ENCODE results near the gene FTL. TPM values are rescaled to one million over a fixed set of nuclear protein-coding genes. Genes with fewer than 3 reads are reported as not detected.
A peak's percentile ranks its signal among the peaks of the same experiment; 100 is the strongest.

Gene FTL
- total RNA-seq, 1 experiment from 2014 or later: 2,963 TPM

DNA sequence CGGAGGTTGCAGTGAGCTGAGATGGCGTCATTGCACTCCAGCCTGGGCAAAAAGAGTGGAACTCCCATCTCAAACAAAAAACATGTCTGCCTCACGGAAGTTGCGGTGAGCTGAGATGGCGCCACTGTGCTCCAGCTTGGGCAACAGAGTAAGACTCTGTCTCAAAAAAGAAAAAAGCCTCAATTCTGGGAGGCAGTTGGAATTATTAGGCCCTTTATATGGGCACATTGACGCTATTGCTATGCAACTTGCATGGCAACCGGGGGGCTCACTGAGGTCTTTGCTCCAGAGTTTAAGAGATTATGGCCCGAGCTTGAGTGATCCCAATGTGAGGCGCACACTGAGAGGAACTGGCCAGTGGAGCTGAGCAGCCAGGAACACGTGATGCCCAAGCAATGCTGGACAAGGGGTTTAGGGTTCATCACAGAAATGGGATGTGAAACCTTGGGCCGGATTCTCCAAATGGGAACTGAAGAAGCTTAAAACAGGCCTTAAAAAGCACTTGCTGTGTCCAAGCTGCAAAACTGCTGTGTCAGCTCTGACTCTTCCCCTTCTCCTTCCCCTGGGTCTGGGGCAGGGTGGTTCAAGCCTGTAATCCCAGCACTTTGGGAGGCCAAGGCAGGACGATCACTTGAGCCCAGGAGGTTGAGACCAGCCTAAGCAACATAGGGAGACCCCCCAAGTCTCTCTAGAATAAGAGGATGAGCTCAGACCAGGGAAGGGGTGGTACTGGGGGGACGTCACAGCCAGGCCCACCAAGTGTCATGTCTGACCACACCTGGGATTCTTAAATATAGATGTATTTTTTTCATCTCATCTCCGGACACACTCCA lies 2.5 kb downstream of the FTL start:
- H3K4me1 ChIP-seq: peaks cover 13% of the 10 kb centered on the region
- no peak overlapping the region for H3K4me3 ChIP-seq (ENCODE audit: low read depth, low read length)
- H3K27me3 ChIP-seq (replicated peaks; ENCODE audit: control insufficient read depth, insufficient read depth, low read length): no peaks in the 10 kb centered on the region
- Mint-ChIP-seq H3K4me3 (ENCODE audit: unreplicated experiment) (peak overlapping the region; percentile 96), H3K27ac (ENCODE audit: unreplicated experiment) (peak overlapping the region; percentile 96), H3K27me3 (ENCODE audit: insufficient read depth, unreplicated experiment) (no peaks in the 10 kb centered on the region), H3K4me1 (ENCODE audit: low read depth, unreplicated experiment) (peaks cover 23% of the 10 kb centered on the region), H3K9me3 (ENCODE audit: unreplicated experiment) (no peaks in the 10 kb centered on the region), H3K36me3 (ENCODE audit: insufficient read depth, unreplicated experiment) (peaks cover 95% of the 10 kb centered on the region)
- peaks cover 13% of the 10 kb centered on the region for H3K36me3 ChIP-seq (ENCODE audit: control insufficient read depth, insufficient read depth, low read length)
- TF ChIP-seq, protein P1, sequence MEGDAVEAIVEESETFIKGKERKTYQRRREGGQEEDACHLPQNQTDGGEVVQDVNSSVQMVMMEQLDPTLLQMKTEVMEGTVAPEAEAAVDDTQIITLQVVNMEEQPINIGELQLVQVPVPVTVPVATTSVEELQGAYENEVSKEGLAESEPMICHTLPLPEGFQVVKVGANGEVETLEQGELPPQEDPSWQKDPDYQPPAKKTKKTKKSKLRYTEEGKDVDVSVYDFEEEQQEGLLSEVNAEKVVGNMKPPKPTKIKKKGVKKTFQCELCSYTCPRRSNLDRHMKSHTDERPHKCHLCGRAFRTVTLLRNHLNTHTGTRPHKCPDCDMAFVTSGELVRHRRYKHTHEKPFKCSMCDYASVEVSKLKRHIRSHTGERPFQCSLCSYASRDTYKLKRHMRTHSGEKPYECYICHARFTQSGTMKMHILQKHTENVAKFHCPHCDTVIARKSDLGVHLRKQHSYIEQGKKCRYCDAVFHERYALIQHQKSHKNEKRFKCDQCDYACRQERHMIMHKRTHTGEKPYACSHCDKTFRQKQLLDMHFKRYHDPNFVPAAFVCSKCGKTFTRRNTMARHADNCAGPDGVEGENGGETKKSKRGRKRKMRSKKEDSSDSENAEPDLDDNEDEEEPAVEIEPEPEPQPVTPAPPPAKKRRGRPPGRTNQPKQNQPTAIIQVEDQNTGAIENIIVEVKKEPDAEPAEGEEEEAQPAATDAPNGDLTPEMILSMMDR (IDR thresholded peaks at IDR 0.05; ENCODE audit: insufficient read depth in 1 of 2, low read depth in 1 of 2, low read length in 1 of 2, severe bottlenecking in 1 of 2, unreplicated experiment in 1 of 2): no peak
- BruUV-seq (replicated peaks): no TSS peak
- H3K9me3 ChIP-seq: 0 out of 2 replicates have a peak, but pooled peaks cover 3% of the 10 kb centered on the region
- POLR2A ChIA-PET: interaction anchor here (0.5 to 2.5 kb wide), 9 partner anchors 10 to 180 kb away, joined by 3 to 16 read pairs (median 3); partner anchors contain the start of genes BAX, GYS1, NUCB1 and PPP1R15A
- intact Hi-C loops (cut with micrococcal nuclease; ENCODE audit: unreplicated experiment): no loop called here
- CTCF ChIA-PET: interaction anchor here (1.0 to 2.1 kb wide), 3 partner anchors 26 to 172 kb away, joined by 3 to 8 read pairs (median 4); partner anchors contain the start of genes GYS1 and RUVBL2
- DNase-seq: peak; percentile 39 to 63

DNA sequence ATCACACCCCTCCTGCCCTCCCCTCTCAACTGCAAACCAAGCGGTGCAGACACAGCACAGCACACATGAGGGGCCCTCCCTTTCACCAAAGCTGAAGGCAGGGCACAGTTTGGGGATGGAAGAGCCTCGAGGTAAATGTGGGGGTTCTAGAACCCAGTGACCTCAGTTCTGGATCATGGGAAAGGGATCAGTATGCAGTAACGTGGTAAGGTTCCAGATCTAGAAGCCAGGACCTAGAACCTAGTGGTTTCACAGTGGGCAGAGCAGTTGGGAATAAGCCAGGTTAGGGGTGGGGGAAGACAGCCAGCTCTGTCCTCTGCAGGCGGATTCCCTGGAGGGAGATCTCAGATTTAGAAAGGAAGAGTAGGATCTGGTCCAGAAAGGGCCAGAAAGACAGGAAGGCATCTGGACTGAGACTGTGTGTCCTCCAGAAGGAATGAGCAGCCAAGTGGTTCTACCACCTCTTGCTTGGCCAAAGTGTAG lies 3.1 kb downstream of the FTL start:
- Mint-ChIP-seq H3K9me3 (ENCODE audit: unreplicated experiment) (no peaks in the 10 kb centered on the region), H3K4me1 (ENCODE audit: low read depth, unreplicated experiment) (peaks cover 17% of the 10 kb centered on the region), H3K36me3 (ENCODE audit: insufficient read depth, unreplicated experiment) (peaks cover 88% of the 10 kb centered on the region), H3K27ac (ENCODE audit: unreplicated experiment) (no peak overlapping the region), H3K27me3 (ENCODE audit: insufficient read depth, unreplicated experiment) (no peaks in the 10 kb centered on the region), H3K4me3 (ENCODE audit: unreplicated experiment) (peak overlapping the region; percentile 96)
- no peak overlapping the region for H3K4me3 ChIP-seq (ENCODE audit: low read depth, low read length)
- BruUV-seq (replicated peaks): no TSS peak
- ChIA-PET CTCF (interaction anchor here (1.0 to 2.1 kb wide), 2 partner anchors 25 to 173 kb away, joined by 4 to 8 read pairs; partner anchors contain the start of genes GYS1 and RUVBL2), POLR2A (interaction anchor here (0.9 to 2.5 kb wide), 4 partner anchors 14 to 96 kb away, joined by 3 to 16 read pairs (median 4); partner anchors contain the start of genes BAX, GYS1, PPP1R15A and RUVBL2)
- peaks cover 12% of the 10 kb centered on the region for H3K4me1 ChIP-seq
- peak in 1 of 2 experiments; percentile 41 for DNase-seq
- intact Hi-C loops (cut with micrococcal nuclease; ENCODE audit: unreplicated experiment): no loop called here
- peaks cover 13% of the 10 kb centered on the region for H3K36me3 ChIP-seq (ENCODE audit: control insufficient read depth, insufficient read depth, low read length)
- TF ChIP-seq, protein P1 (IDR thresholded peaks at IDR 0.05; ENCODE audit: insufficient read depth in 1 of 2, low read depth in 1 of 2, low read length in 1 of 2, severe bottlenecking in 1 of 2, unreplicated experiment in 1 of 2): no peak
- H3K27me3 ChIP-seq (replicated peaks; ENCODE audit: control insufficient read depth, insufficient read depth, low read length): no peaks in the 10 kb centered on the region
- 0 out of 2 replicates have a peak, but pooled peaks cover 3% of the 10 kb centered on the region for H3K9me3 ChIP-seq

DNA sequence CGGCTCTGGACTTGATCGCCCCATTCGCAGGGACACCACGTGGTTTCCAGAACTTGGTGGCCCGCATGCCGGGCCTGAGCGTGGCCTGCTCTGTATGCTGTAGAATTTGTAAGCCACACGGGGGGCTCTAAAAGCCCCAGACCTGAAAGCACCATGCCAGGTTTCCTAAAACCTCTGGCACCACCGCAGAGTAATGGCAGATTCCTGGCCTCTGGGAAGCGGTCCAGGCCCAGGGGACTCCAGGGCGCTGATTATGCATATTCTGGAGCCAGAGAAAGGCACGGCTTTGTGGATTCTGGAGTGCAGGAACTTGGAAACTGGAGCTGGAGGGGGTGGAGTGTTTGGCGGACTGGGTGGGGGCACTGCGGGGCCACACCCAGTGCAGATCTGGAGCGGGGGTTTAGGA lies 3.7 kb downstream of the FTL start:
- TF ChIP-seq, protein P1 (IDR thresholded peaks at IDR 0.05; ENCODE audit: insufficient read depth in 1 of 2, low read depth in 1 of 2, low read length in 1 of 2, severe bottlenecking in 1 of 2, unreplicated experiment in 1 of 2): no peak
- Mint-ChIP-seq H3K27ac (ENCODE audit: unreplicated experiment) (no peak overlapping the region), H3K4me3 (ENCODE audit: unreplicated experiment) (no peak overlapping the region), H3K36me3 (ENCODE audit: insufficient read depth, unreplicated experiment) (peaks cover 82% of the 10 kb centered on the region), H3K4me1 (ENCODE audit: low read depth, unreplicated experiment) (peaks cover 13% of the 10 kb centered on the region), H3K9me3 (ENCODE audit: unreplicated experiment) (no peaks in the 10 kb centered on the region), H3K27me3 (ENCODE audit: insufficient read depth, unreplicated experiment) (no peaks in the 10 kb centered on the region)
- Histone ChIP-seq H3K4me3 (ENCODE audit: low read depth, low read length) (no peak overlapping the region), H3K36me3 (ENCODE audit: control insufficient read depth, insufficient read depth, low read length) (peaks cover 13% of the 10 kb centered on the region), H3K4me1 (peaks cover 12% of the 10 kb centered on the region), H3K9me3 (0 out of 2 replicates have a peak, but pooled peaks cover 3% of the 10 kb centered on the region), H3K27me3 (replicated peaks; ENCODE audit: control insufficient read depth, insufficient read depth, low read length) (no peaks in the 10 kb centered on the region)
- intact Hi-C loops (cut with micrococcal nuclease; ENCODE audit: unreplicated experiment): no loop called here
- BruUV-seq (replicated peaks): no TSS peak
- DNase-seq: no peak
- ChIA-PET CTCF (no interaction called here), POLR2A (interaction anchor here (0.5 kb wide), 1 partner anchor 58 kb away, joined by 5 read pairs; no protein-coding TSS in a partner anchor)
